Measurements from ENCODE around the gene MED13L. TPM values are rescaled to one million over a fixed set of nuclear protein-coding genes. Genes with fewer than 3 reads are reported as not detected.

Gene MED13L
- total and polyA plus RNA-seq, 12 donors, result 8.8 to 106 (median 73.8) TPM

- Histone ChIP-seq H3K4me3 (no peak overlapping the region), H3K36me3 (replicated peaks in 1 of 2) (peaks cover 0 to 73% of the 10 kb centered on the region in 2 donors), H3K9me3 (replicated peaks in 1 of 3) (no peaks in the 10 kb centered on the region), H3K27ac (no peak overlapping the region), H3K27me3 (no peaks in the 10 kb centered on the region), H3K4me1 (replicated peaks in 1 of 2) (peaks cover 0 to 3% of the 10 kb centered on the region in 2 donors)
- WGBS, 4 donors, result 91 to 96% (median 92%) methylated on average over 12 of the region's 12 CpGs
- intact Hi-C loops (cut with DNase I), result no loop called here
- DNase-seq, result no peak
- TF ChIP-seq POLR2A (IDR thresholded peaks at IDR 0.05) (no peak), CTCF (IDR thresholded peaks at IDR 0.05) (no peak)
Observed at GRCh38 chr12:115960868-115961802, 316.4 kb downstream of the MED13L start.

- Histone ChIP-seq H3K9me3 (replicated peaks in 1 of 3) (no peaks in the 10 kb centered on the region), H3K4me3 (no peak overlapping the region), H3K4me1 (replicated peaks in 1 of 2) (peaks cover 0 to 3% of the 10 kb centered on the region in 2 donors), H3K27ac (no peak overlapping the region), H3K36me3 (replicated peaks in 1 of 2) (peaks cover 0 to 44% of the 10 kb centered on the region in 2 donors), H3K27me3 (no peaks in the 10 kb centered on the region)
- no peak for TF ChIP-seq CTCF (IDR thresholded peaks at IDR 0.05)
- TF ChIP-seq POLR2A (IDR thresholded peaks at IDR 0.05), result no peak
- WGBS, 4 donors, result 89 to 92% (median 90%) methylated on average over 6 of the region's 6 CpGs
- no peak for DNase-seq
- intact Hi-C loops (cut with DNase I), result no loop called here
Observed at GRCh38 chr12:115957686-115958290, 319.7 kb downstream of the MED13L start.

GRCh38 chr12:115956659-115957058 is 320.8 kb downstream of the MED13L start:
- peaks cover 0 to 3% of the 10 kb centered on the region in 2 donors for H3K4me1 ChIP-seq (replicated peaks in 1 of 2)
- 85 to 93% (median 90%) methylated on average over 4 of the region's 4 CpGs for WGBS, 4 donors
- no peaks in the 10 kb centered on the region for H3K27me3 ChIP-seq
- H3K4me3 ChIP-seq, result no peak overlapping the region
- H3K9me3 ChIP-seq (replicated peaks in 1 of 3), result no peaks in the 10 kb centered on the region
- peaks cover 0 to 35% of the 10 kb centered on the region in 2 donors for H3K36me3 ChIP-seq (replicated peaks in 1 of 2)
- no peak for DNase-seq
- TF ChIP-seq POLR2A (IDR thresholded peaks at IDR 0.05) (no peak), CTCF (IDR thresholded peaks at IDR 0.05) (no peak)
- no peak overlapping the region for H3K27ac ChIP-seq
- intact Hi-C loops (cut with DNase I), result no loop called here

- Histone ChIP-seq H3K4me3 (no peak overlapping the region), H3K27ac (no peak overlapping the region), H3K36me3 (replicated peaks in 1 of 2) (peaks cover 0 to 30% of the 10 kb centered on the region in 2 donors), H3K9me3 (replicated peaks in 1 of 3) (no peaks in the 10 kb centered on the region), H3K4me1 (replicated peaks in 1 of 2) (peaks cover 0 to 3% of the 10 kb centered on the region in 2 donors), H3K27me3 (no peaks in the 10 kb centered on the region)
- intact Hi-C loops (cut with DNase I), result no loop called here
- DNase-seq, result no peak
- 72 to 78% (median 75%) methylated on average over 3 of the region's 3 CpGs for WGBS, 4 donors
- no peak for TF ChIP-seq POLR2A (IDR thresholded peaks at IDR 0.05)
- no peak for TF ChIP-seq CTCF (IDR thresholded peaks at IDR 0.05)
Observed at GRCh38 chr12:115956236-115956635, 321.3 kb downstream of the MED13L start.
